T1000 (cell line): ENCODE measurements around the gene LSMEM2.
A peak's percentile ranks its signal among the peaks of the same experiment; 100 is the strongest.
"Not testable (repeated sequence)": the region's sequence is repeated elsewhere in the genome, so short reads cannot be mapped to it uniquely, and the experiment has no call there.

Experiments used
- DNase-seq: peaks from one replicate; lab custom pipeline; 2025; ENCODE audit warnings: mixed read lengths; lab: John Stamatoyannopoulos, UW

LSMEM2 gene

GRCh38 chr3:50278880-50279224 lies at the start of gene LSMEM2:
LSMEM2 (plus strand) TSS chr3:50279087; CDS start chr3:50279114, 27 bp downstream.
- no peak for DNase-seq

GRCh38 chr3:50229490-50229889 lies 49.4 kb upstream of the LSMEM2 start:
- no peak for DNase-seq

GRCh38 chr3:50230104-50230793 lies 48.6 kb upstream of the LSMEM2 start:
- no peak for DNase-seq

- DNase-seq: no peak
These were observed 48.1 kb upstream of the LSMEM2 start for GRCh38 chr3:50230794-50231125.

GRCh38 chr3:50231581-50231980 lies 47.3 kb upstream of the LSMEM2 start:
- DNase-seq: no peak

- DNase-seq: no peak
These were observed 46.6 kb upstream of the LSMEM2 start for GRCh38 chr3:50232303-50232702.

- no peak for DNase-seq
These were observed 45.7 kb upstream of the LSMEM2 start for GRCh38 chr3:50233176-50233575.

- peak; percentile 99 for DNase-seq
These were observed 43.0 kb upstream of the LSMEM2 start, which contains the start of gene GNAI2 for GRCh38 chr3:50235716-50236483. GNAI2 (plus strand) TSS chr3:50236204; CDS start chr3:50236336, 132 bp downstream.

- no peak for DNase-seq
These were observed 42.3 kb upstream of the LSMEM2 start for GRCh38 chr3:50236484-50237132.

- DNase-seq: no peak
These were observed 41.7 kb upstream of the LSMEM2 start for GRCh38 chr3:50237133-50237651.

- DNase-seq: peak; percentile 57
These were observed 40.9 kb upstream of the LSMEM2 start for GRCh38 chr3:50237754-50238548.

- no peak for DNase-seq
These were observed 40.3 kb upstream of the LSMEM2 start for GRCh38 chr3:50238549-50239026.

GRCh38 chr3:50239649-50240048 lies 39.2 kb upstream of the LSMEM2 start:
- DNase-seq: no peak

GRCh38 chr3:50241163-50241562 lies 37.7 kb upstream of the LSMEM2 start:
- DNase-seq: no peak

- no peak for DNase-seq
These were observed 37.0 kb upstream of the LSMEM2 start for GRCh38 chr3:50241713-50242380.

GRCh38 chr3:50242381-50242770 lies 36.5 kb upstream of the LSMEM2 start:
- no peak for DNase-seq

- DNase-seq: no peak
These were observed 35.9 kb upstream of the LSMEM2 start for GRCh38 chr3:50242851-50243542.

GRCh38 chr3:50243543-50243895 lies 35.4 kb upstream of the LSMEM2 start:
- no peak for DNase-seq

GRCh38 chr3:50244813-50245212 lies 34.1 kb upstream of the LSMEM2 start:
- not testable (repeated sequence) for DNase-seq

GRCh38 chr3:50245251-50245745 lies 33.6 kb upstream of the LSMEM2 start:
- no peak for DNase-seq
